NB4 (cell line): ENCODE results near the gene IL32.

ENCODE experiments used
- MYC ChIP-seq: IDR thresholded peaks from 2 replicates; pipeline ENCODE4 v1.6.1; 2011; ENCODE audit warnings: low read depth, low read length
- POLR2A ChIP-seq: IDR thresholded peaks from 2 replicates; pipeline ENCODE4 v1.6.1; 2011; ENCODE audit warnings: mild to moderate bottlenecking; ENCODE audit not compliant: insufficient read length; ENCODE audit errors: extremely low read depth
- TF ChIP-seq, protein P1 (sequence below): IDR thresholded peaks from one replicate; pipeline ENCODE4 v1.5.1; 2012; ENCODE audit warnings: low read depth, low read length

DNA sequence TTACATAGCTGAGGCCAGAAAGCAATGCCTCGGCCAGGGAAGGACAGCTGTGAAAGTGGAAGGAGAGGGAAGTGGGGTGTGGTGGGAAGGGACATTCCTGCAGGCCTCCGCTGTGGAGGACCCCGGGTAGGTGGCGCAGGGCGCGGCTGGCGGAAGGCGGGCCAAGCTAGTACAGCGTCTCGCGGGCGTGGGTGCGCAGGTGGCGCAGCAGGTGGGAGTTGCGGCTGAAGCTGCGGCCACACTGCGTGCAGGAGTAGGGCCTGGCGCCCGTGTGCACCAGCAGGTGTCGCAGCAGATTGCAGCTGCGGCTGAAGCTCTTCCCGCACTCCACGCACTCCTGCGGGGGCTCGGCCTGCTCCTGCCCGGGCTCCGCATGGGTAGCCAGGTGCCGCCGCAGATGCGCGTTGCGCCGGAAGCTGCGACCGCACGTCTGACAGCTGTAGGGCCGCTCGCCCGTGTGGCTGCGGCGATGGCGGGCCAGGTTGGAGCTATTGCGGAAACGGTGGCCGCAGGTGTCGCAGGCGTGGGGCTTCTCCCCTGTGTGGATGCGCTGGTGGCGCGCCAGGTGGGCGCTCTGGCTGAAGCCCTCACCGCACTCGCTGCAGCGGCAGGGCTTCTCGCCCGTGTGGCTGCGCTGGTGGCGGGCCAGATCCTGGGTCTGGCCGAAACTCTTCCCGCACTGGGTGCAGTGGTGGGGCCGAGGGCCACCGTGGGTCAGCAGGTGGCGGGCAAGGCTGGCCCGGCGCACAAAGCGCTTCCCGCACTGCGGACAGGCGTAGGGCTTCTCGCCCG is 23.7 kb downstream of the IL32 start:
- TF ChIP-seq POLR2A, result no peak
- TF ChIP-seq, protein P1, sequence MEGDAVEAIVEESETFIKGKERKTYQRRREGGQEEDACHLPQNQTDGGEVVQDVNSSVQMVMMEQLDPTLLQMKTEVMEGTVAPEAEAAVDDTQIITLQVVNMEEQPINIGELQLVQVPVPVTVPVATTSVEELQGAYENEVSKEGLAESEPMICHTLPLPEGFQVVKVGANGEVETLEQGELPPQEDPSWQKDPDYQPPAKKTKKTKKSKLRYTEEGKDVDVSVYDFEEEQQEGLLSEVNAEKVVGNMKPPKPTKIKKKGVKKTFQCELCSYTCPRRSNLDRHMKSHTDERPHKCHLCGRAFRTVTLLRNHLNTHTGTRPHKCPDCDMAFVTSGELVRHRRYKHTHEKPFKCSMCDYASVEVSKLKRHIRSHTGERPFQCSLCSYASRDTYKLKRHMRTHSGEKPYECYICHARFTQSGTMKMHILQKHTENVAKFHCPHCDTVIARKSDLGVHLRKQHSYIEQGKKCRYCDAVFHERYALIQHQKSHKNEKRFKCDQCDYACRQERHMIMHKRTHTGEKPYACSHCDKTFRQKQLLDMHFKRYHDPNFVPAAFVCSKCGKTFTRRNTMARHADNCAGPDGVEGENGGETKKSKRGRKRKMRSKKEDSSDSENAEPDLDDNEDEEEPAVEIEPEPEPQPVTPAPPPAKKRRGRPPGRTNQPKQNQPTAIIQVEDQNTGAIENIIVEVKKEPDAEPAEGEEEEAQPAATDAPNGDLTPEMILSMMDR, result no peak
- TF ChIP-seq MYC, result no peak
